Stimulated activated CD4-positive, alpha-beta T cell treated with anti-CD3 and anti-CD28 coated beads, Interleukin-4, amount 100 ng/mL, for 24 hours (primary cell): ENCODE results near the gene TRIM49B.
"Not testable (repeated sequence)": the region's sequence is repeated elsewhere in the genome, so short reads cannot be mapped to it uniquely, and the experiment has no call there.

Experiments
- DNase-seq: peaks from one replicate; pipeline ENCODE4 v3.0.0-alpha.2; 2020

Gene TRIM49B

DNA sequence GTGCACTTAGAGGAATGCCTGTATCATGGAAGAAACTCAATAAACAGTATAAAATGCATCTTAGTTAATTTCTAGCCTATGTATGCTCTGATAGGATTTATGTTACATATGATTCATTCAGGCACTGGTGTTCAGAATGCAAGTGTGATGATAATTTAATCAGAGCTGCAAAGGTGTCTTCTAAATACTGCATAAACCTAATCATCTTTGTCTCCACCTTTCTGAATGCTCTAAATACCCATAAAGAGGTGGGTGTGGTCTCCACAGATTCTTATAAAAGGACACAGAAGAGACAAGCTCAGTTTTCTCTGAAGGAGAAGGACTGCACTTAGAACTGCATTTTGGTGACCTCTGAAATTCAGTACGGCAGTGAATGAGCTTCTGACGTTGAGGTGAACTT is at the start of gene TRIM49B:
TRIM49B (plus strand) TSS at position 301 of the 400 bp plus-strand sequence. CDS start 2,777 bp downstream, outside the sequence.
- not testable (repeated sequence) for DNase-seq

DNA sequence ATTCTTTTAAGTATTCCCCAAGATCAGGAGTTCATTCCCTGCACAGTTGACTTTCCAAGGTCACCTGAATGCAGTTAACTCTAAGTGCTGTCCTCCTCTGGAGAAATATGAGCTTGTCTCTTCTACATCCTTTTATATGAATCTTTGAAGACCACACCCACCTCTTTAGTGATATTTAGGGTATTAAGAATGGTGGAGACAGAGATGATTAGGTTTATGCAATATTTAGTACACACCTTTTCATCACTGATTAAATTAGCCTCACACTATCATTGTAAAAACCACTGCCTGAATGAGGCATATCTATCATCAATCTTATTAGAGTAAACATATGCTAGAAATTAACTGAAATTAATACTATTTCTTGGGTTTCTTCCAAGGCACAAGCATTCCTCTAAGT is 44.8 kb upstream of the TRIM49B start, which contains the start of gene TRIM51G:
TRIM51G (minus strand) TSS at position 101 of the 400 bp plus-strand sequence. CDS start 2,190 bp downstream, outside the sequence.
- DNase-seq = not testable (repeated sequence)

DNA sequence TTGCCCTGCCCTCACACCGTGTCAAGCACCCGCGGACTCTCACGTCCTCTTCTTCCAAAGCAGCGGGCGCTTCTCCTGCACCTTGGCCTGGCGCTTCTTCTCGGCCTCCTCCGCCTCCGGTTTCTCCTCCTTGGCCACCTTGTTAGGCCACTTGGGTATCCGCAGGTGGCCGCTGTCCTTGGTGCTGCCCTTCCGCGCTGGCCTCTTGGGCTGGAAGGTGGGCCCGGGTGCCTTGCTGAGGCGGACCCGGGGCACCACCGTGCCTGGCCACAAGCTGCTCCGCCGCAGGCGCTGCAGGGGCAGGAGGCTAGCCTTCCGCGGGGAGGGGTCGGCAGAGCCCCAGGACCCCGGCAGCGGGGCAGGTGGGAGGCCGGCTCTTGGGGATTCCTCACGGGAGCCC is 19.6 kb downstream of the TRIM49B start:
- DNase-seq = not testable (repeated sequence)

DNA sequence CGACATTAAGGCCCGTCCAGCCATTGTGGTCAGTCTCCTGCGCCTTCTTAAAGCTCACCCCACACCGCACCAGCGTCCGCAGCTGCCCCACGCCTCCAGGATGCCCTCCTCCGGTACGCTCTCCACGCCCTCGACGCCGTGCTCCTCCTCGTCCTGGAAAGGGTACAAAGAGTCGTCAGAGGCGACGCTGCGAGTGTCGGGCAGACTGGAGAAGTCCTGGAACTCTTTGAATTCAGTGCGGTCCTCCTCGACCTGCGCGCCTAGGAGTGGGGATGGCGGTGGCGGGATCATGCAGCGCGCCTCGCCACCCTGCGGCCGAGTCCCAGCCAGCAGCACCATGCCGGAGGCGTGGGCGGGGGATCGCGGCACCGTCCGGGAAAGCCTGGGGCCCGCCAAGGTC is 21.2 kb downstream of the TRIM49B start:
- not testable (repeated sequence) for DNase-seq

DNA sequence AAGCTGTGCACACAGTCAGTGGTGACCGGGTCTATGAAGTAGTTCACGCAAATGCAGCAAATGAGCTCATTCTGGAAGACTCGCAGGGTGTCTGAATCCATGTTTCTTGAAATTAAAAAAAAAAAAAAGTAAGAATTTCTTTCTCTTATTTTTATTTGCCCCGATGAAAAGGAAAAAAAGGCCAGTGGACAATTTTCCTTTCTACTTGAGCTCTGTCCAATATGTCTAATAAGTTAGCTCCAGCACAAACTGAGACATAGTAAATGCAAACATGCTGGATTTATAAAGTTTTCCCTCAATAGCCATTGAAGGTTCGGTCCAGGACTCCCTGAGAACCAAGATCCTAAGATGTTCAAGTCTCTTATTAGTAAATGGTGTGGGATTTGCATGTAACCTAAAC is 30.4 kb downstream of the TRIM49B start, which contains the start of gene TRIM64C:
TRIM64C (minus strand) TSS at position 101 of the 400 bp plus-strand sequence; CDS start at position 101, 0 bp downstream.
- not testable (repeated sequence) for DNase-seq

DNA sequence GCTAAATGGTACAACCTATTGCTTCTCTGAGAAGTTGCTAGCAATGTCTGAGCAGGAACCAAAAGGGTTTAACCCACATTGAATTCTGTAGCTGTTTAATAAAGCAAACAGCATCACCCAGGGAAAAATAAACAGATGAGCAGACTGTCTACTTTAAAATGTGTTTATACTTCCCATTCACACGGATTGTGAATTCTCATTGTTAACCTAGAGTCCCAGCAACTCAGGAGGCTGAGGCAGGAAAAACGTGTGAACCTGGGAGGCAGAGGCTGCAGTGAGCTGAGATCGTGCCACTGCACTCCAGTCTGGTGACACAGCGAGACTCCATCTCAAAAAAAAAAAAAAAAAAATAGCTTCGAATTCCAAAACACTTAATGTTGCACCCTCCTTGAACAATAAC is 41.3 kb downstream of the TRIM49B start:
- not testable (repeated sequence) for DNase-seq
